DOHH2 (cell line): ENCODE results near the gene NRM.

ENCODE experiments used
- CTCF ChIP-seq: fragments of 200-600 bp; sonication (generic); IDR thresholded peaks from one replicate; pipeline ENCODE4 v1.5.1; 2014; ENCODE audit warnings: antibody characterized with exemption, mild to moderate bottlenecking, low read depth, low read length; ENCODE audit not compliant: poor library complexity, severe bottlenecking
- EZH2phosphoT487 ChIP-seq: fragments of 200-600 bp; sonication (generic); IDR thresholded peaks from 2 replicates; pipeline ENCODE4 v1.6.1; 2017; ENCODE audit warnings: borderline replicate concordance, mild to moderate bottlenecking, antibody characterized with exemption, low read length, moderate library complexity, mixed read lengths

- TF ChIP-seq CTCF (no peak), EZH2phosphoT487 (no peak)
These were observed 2.9 kb downstream of the NRM start for GRCh38 chr6:30687659-30688431.
